ENCODE data around the gene CCDC68. TPM values are rescaled to one million over a fixed set of nuclear protein-coding genes. Genes with fewer than 3 reads are reported as not detected.

The CCDC68 gene
- total RNA-seq, 1 experiment from 2014 or later, result 0.36 TPM

DNA sequence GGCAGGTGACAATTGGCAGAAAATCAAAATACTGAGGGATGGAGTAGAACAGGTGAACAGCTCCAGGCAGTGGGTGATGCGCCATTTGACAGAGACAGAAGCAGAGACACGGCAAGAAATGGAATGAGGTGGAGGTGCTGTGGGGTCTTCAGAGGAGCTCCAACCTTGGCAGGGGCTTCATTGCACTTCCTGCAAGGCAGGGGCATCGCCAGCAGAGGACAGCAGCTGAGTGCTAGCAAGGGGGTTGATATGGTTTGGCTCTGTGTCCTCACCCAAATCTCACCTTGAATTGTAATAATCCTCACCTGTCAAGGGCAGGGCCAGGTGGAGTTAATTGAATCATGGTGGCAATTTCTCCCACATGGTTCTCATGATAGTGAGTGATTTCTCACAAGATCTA lies 42.8 kb downstream of the CCDC68 start:
- DNase-seq, result no peak
- Histone ChIP-seq H3K9me3 (replicated peaks) (no peaks in the 10 kb centered on the region), H3K4me3 (no peak overlapping the region), H3K27ac (no peak overlapping the region), H3K27me3 (no peaks in the 10 kb centered on the region), H3K4me1 (no peaks in the 10 kb centered on the region), H3K36me3 (no peaks in the 10 kb centered on the region)

DNA sequence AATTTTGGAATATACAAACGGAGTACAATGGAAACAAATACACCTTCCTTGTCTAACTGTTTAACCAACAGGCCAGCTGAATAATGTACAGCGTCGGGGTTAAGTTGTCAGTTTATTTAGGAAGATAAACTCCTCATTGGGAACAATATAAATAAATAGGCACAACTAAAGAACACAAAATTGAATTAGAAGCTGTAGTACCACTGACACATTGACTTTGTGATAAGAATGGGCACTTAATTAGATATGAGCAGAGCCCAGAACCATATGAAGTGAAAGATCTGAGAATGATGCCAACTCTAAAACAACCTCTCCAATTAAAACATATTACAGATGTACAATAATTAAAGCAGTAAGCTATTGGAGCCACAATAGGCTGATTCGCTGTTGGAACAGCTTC lies 44.4 kb downstream of the CCDC68 start:
- no peaks in the 10 kb centered on the region for H3K36me3 ChIP-seq
- H3K27ac ChIP-seq, result no peak overlapping the region
- no peaks in the 10 kb centered on the region for H3K27me3 ChIP-seq
- DNase-seq, result no peak
- no peaks in the 10 kb centered on the region for H3K9me3 ChIP-seq (replicated peaks)
- H3K4me3 ChIP-seq, result no peak overlapping the region
- no peaks in the 10 kb centered on the region for H3K4me1 ChIP-seq

DNA sequence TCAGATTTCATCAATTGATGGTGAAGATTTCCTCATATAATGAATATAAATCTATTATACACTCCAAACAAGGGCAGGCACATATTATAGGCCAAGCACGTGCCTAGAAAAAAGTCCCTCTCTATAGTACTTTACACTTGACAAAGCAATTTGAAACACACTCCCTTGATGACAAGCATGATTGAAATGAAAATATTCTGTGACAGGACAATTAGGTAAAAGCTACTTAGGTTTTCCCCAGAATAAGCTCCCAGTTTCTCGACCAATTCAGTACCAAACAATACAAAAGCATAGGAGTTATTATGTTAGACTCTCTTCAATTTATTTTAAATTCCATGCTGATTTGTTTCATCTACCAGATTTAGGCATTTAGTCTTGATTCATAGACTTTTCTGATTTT lies 47.7 kb downstream of the CCDC68 start:
- Histone ChIP-seq H3K27me3 (no peaks in the 10 kb centered on the region), H3K4me1 (no peaks in the 10 kb centered on the region), H3K27ac (no peak overlapping the region), H3K36me3 (no peaks in the 10 kb centered on the region), H3K9me3 (replicated peaks) (no peaks in the 10 kb centered on the region), H3K4me3 (no peak overlapping the region)
- no peak for DNase-seq

GRCh38 chr18:54910161-54910919 lies 48.9 kb downstream of the CCDC68 start:
- no peaks in the 10 kb centered on the region for H3K27me3 ChIP-seq
- H3K9me3 ChIP-seq (replicated peaks), result no peaks in the 10 kb centered on the region
- H3K27ac ChIP-seq, result no peak overlapping the region
- no peak overlapping the region for H3K4me3 ChIP-seq
- H3K36me3 ChIP-seq, result no peaks in the 10 kb centered on the region
- no peaks in the 10 kb centered on the region for H3K4me1 ChIP-seq
- no peak for DNase-seq

DNA sequence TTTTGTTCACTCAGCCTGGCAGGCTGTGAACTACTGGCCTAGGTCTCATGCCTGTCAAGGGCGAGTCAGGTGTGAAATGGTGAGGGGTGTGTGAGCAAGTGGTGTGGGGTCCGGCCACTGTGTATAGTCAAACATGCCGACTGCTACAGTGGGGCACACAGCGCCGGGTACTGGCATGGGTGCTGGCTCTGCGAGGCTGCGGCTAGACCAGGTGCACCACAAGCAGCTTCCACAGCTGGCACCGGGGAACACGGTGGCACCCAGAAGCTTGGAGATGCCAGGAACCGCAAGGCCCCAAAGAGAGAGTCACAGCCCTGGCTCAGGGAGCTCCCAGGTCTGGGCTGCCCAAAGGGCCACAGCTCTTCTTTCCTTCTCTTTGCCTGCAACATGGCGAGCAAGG lies 49.7 kb downstream of the CCDC68 start:
- DNase-seq, result no peak
- no peaks in the 10 kb centered on the region for H3K36me3 ChIP-seq
- H3K9me3 ChIP-seq (replicated peaks), result no peaks in the 10 kb centered on the region
- H3K4me3 ChIP-seq, result no peak overlapping the region
- H3K27me3 ChIP-seq, result no peaks in the 10 kb centered on the region
- no peaks in the 10 kb centered on the region for H3K4me1 ChIP-seq
- no peak overlapping the region for H3K27ac ChIP-seq

- no peak for DNase-seq
- no peak overlapping the region for H3K27ac ChIP-seq
- no peak overlapping the region for H3K4me3 ChIP-seq
- H3K36me3 ChIP-seq, result no peaks in the 10 kb centered on the region
- H3K9me3 ChIP-seq (replicated peaks), result no peaks in the 10 kb centered on the region
- H3K4me1 ChIP-seq, result no peaks in the 10 kb centered on the region
- H3K27me3 ChIP-seq, result no peaks in the 10 kb centered on the region
These were observed 52.7 kb downstream of the CCDC68 start for GRCh38 chr18:54906331-54907185.

- no peak overlapping the region for H3K4me3 ChIP-seq
- no peaks in the 10 kb centered on the region for H3K27me3 ChIP-seq
- H3K9me3 ChIP-seq (replicated peaks), result no peaks in the 10 kb centered on the region
- H3K36me3 ChIP-seq, result no peaks in the 10 kb centered on the region
- no peak overlapping the region for H3K27ac ChIP-seq
- no peak for DNase-seq
- H3K4me1 ChIP-seq, result no peaks in the 10 kb centered on the region
These were observed 53.6 kb downstream of the CCDC68 start for GRCh38 chr18:54905629-54906028.

DNA sequence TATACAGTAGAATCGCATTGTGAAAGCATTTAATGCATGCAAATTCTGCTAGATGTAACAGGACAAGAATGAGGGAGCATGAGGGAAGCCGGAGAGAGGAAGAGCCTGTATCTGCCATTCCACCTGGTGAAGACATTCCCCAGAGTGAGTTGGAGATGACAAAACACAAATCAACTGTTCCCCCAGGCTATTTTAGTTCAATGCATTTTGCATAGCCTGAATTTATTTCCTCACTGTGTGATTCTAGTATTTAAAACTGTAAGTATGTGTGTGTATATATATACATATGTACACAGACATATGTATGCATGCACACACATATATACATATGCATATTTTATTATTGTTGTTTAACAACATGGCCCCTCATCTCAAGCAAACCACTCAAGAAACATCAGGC lies 54.7 kb downstream of the CCDC68 start:
- H3K27ac ChIP-seq, result no peak overlapping the region
- H3K36me3 ChIP-seq, result no peaks in the 10 kb centered on the region
- no peak for DNase-seq
- H3K27me3 ChIP-seq, result no peaks in the 10 kb centered on the region
- no peak overlapping the region for H3K4me3 ChIP-seq
- no peaks in the 10 kb centered on the region for H3K9me3 ChIP-seq (replicated peaks)
- no peaks in the 10 kb centered on the region for H3K4me1 ChIP-seq

DNA sequence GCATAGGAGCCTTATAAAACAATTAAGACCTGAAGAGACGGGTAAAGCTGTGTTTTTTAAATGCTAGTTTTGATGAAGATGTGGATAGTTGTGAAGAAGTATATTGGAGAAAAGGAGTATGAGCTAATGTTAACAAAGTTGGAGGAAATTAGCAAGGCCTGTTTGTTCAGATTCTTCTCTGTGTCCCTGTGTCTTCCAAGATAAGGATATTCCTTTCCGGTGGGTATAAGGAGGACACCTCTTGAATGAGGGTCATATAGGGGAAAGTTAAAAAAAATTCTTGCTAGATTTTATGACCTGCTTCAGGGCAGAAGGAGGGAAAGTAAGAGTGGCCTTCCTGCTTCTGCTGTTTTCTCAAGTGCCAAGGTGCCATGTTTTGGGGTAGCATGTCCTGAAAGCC lies 59.0 kb downstream of the CCDC68 start:
- Histone ChIP-seq H3K4me1 (no peaks in the 10 kb centered on the region), H3K27ac (no peak overlapping the region), H3K36me3 (no peaks in the 10 kb centered on the region), H3K27me3 (no peaks in the 10 kb centered on the region), H3K9me3 (replicated peaks) (no peaks in the 10 kb centered on the region), H3K4me3 (no peak overlapping the region)
- no peak for DNase-seq

GRCh38 chr18:54899500-54899899 lies 59.8 kb downstream of the CCDC68 start:
- Histone ChIP-seq H3K27me3 (no peaks in the 10 kb centered on the region), H3K9me3 (replicated peaks) (no peaks in the 10 kb centered on the region), H3K4me3 (no peak overlapping the region), H3K36me3 (no peaks in the 10 kb centered on the region), H3K4me1 (no peaks in the 10 kb centered on the region), H3K27ac (no peak overlapping the region)
- DNase-seq, result no peak

DNA sequence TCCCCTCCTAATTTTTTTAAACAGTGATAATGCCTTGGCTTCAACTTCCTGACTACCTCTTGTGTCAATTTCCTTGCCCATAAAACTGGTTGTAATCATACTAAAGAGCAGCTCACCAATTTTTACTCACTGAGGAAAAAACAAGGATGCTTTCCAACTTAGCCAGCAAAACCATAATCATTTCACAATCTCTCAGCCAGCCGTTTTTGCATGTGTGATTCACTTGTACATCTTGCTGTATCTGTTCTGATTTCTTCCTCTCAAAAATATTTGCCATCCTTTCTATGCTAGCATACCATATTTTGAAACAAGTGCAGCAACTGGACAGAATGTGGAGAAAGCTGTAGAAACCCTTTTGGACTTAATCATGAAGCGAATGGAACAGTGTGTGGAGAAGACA lies 70.3 kb downstream of the CCDC68 start:
- no peak for DNase-seq
- no peaks in the 10 kb centered on the region for H3K27me3 ChIP-seq

GRCh38 chr18:54888378-54888777 lies 70.9 kb downstream of the CCDC68 start:
- Histone ChIP-seq H3K27me3 (no peaks in the 10 kb centered on the region), H3K27ac (no peak overlapping the region), H3K4me3 (no peak overlapping the region), H3K9me3 (replicated peaks) (no peaks in the 10 kb centered on the region), H3K4me1 (no peaks in the 10 kb centered on the region), H3K36me3 (no peaks in the 10 kb centered on the region)
- no peak for DNase-seq

More for the DNA sequence above, 70.3 kb downstream of the CCDC68 start:
- H3K4me3 ChIP-seq, result no peak overlapping the region
- no peak overlapping the region for H3K27ac ChIP-seq
- H3K36me3 ChIP-seq, result no peaks in the 10 kb centered on the region
- no peaks in the 10 kb centered on the region for H3K9me3 ChIP-seq (replicated peaks)
- no peaks in the 10 kb centered on the region for H3K4me1 ChIP-seq

- Histone ChIP-seq H3K27me3 (no peaks in the 10 kb centered on the region), H3K27ac (no peak overlapping the region), H3K4me1 (no peaks in the 10 kb centered on the region), H3K9me3 (replicated peaks) (no peaks in the 10 kb centered on the region), H3K36me3 (no peaks in the 10 kb centered on the region), H3K4me3 (no peak overlapping the region)
- no peak for DNase-seq
These were observed 75.3 kb downstream of the CCDC68 start for GRCh38 chr18:54883816-54884604.

- Histone ChIP-seq H3K27me3 (no peaks in the 10 kb centered on the region), H3K4me1 (no peaks in the 10 kb centered on the region), H3K36me3 (no peaks in the 10 kb centered on the region), H3K27ac (no peak overlapping the region), H3K4me3 (no peak overlapping the region), H3K9me3 (replicated peaks) (no peaks in the 10 kb centered on the region)
- DNase-seq, result no peak
These were observed 76.9 kb downstream of the CCDC68 start for GRCh38 chr18:54882318-54882717.

DNA sequence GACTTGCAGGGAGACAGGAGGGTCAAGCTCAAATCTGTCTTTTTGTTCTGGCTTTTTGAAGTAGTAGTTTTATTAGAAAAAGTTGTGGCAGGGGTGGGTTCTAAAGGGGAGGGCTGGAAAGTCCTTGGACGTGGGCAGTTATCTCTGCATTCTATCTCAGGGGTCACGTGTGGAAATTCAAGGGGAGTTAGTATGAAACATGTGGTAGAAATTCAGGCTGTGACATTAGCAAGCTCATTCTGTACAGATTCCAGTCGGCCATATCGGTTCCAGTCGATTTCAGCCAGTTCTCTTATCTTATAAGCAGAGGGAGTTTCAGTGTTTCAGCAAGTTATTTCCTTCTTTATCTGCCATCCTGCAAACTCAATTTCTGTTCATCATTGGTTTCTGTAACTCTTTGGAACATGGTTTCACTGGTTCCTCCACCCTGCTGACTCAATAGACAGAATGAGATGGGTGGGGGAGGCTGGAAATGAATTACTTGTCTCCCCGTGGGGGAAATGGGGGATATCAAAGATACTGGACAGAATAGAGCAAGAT lies 78.0 kb downstream of the CCDC68 start:
- Histone ChIP-seq H3K27ac (no peak overlapping the region), H3K27me3 (no peaks in the 10 kb centered on the region), H3K36me3 (no peaks in the 10 kb centered on the region), H3K9me3 (replicated peaks) (no peaks in the 10 kb centered on the region), H3K4me3 (no peak overlapping the region), H3K4me1 (no peaks in the 10 kb centered on the region)
- no peak for DNase-seq
